T follicular helper cell (primary cell): ENCODE measurements around the gene CCNY.
A peak's percentile ranks its signal among the peaks of the same experiment; 100 is the strongest.

ENCODE experiments used
- DNase-seq: peaks from one replicate; pipeline ENCODE4 v3.0.0-alpha.2; 2020; ENCODE audit warnings: low read depth

The CCNY gene

GRCh38 chr10:35555962-35556930 lies 219.9 kb downstream of the CCNY start:
- DNase-seq = no peak

DNA sequence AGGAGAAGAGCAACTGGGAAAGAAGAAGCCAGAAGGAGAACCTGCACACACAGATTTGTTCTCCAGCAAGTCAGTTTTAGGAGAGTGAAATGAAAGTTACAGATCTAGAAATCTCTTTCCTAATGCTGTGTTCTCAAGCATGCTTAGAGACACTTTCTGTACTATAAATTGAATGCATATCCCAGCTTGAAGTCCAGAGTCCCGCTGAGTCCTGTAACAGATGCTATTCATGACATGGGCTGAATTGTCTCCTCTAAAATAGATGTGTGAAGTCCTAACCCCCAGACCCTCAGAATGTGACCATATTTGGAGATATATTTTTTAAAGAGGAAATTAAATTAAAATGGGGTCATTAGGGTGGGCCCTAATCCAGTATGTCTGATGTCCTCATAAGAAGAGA lies 222.0 kb downstream of the CCNY start:
- DNase-seq = no peak

GRCh38 chr10:35559416-35559815 lies 223.1 kb downstream of the CCNY start:
- no peak for DNase-seq

DNA sequence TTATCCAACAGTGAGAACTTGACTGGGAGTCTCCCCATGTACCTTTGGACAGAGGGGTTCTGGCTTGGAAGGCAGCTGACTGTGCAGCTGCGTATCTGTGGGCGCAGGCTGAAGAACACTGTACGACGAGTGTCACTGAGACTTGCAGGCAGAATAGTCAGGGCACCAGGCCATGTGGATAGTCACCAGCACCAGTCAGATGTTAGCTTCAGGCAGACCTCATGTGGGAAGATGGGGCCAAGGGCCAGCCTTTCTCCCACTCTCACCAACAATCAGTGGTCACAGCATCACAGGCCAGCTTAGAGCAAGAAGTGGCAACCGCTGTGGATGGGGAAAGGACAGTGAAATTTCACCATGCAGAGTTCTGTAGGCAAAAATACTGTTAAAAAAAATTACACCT lies 225.4 kb downstream of the CCNY start:
- DNase-seq = no peak

- no peak for DNase-seq
These were observed 226.1 kb downstream of the CCNY start for GRCh38 chr10:35562427-35562826.

DNA sequence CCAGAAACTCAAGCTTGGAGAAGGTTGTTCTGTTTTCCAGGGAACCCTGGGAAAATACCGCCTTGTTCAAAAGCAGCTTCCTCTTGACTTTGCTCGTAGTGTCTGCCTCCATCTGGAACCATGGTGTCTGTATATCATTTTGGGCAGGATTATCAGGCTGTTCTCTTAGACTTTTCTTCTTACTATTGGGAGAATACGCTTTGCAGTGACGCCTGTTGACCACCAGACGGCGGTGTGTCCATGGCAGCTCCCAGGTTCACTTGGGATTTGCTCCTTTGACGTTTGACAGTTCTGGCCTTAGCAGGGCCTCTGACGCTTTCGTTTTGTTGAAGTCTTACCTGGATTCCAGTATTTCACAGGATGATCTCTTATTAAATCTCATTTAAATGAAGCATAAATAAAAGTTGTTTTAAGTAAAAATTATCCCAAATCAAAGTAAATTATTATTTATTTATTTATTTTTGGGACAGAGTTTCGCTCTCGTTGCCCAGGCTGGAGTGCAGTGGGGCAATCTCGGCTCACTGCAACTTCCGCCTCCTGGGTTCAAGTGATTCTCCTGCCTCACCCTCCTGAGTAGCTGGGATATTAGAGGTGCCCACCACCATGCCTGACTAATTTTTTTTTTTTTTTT lies 227.1 kb downstream of the CCNY start:
- DNase-seq = peak; percentile 14

DNA sequence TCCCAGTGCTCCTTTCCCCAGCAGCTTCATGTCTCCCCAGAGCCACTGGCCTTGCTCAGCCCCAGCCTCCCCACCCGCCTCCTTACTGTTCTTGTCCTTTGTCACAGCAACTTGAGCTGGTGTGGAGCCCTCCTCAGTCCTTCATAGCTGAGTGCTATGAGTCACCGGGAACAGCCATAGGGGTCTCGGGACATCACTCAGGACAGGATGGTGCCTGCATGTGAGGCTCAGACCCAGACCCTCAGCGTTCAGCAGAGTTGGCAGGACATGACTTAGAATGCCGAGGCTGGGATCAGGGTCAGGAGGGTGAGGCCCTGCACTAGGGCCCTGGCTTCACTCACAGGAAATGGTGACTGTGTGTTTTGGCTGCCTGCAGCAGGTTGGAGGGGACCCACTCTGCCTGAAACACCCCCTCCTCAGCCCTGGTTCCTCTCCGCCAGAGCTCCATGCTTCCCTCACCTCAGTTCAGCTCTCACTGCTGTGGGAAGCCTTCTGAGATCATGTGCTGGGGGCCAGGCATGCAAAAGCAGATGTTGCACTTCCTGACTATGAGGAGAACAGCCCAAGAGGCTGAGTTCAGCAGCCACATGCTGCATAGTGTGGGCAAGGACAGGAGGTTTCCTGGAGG lies 228.1 kb downstream of the CCNY start:
- no peak for DNase-seq

DNA sequence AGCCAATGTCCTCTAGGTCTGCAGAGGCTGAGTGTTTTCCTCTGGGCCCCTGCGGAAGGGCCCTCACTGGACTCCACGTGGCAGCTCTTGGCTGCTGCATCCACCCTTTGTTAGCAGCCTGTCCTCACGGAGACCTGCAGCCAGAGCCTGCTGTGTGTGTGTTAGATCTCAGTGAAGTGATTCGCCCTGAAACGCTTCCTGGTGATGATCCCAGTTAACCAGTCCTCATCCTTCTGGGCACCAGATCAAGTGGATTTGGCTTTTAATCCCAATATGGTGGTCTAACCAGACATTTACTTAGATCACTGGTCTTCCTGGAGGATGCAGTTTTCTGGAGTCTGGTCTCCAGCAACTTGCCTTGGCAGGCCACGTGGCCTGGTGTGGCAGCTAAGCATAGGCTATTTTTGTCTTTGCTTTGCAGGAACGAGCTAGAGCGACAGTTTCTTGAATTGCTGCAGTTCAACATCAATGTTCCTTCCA lies 229.3 kb downstream of the CCNY start:
- DNase-seq = no peak

GRCh38 chr10:35567951-35568350 lies 231.6 kb downstream of the CCNY start:
- no peak for DNase-seq

DNA sequence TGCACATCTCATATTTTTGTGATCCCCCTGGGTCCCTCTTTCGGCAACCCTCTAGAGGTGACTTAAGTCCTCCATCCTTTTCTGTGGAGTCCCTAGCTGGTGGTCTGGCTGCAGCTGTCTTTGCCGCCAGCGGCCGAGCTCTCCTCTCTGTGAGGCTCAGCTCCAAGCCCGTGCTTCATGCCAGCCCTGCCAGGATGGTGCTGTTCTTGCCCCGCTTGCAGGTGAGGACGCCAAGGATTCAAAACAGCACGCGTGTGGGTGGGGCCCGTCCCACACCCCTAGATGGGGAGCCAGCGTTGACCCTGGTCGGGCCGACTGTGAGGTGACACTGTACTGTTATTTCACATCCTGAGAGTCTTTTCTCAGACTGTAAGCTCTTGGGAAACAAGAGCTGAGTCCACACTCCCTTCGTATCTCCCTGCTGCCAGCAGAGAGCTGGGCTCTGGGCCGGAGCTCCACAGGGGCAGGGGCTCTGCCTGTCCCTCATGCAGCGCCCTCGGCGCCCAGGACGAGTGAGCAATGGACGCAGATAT lies 232.2 kb downstream of the CCNY start:
- DNase-seq = no peak

GRCh38 chr10:35569111-35569707 lies 232.9 kb downstream of the CCNY start:
- DNase-seq = no peak

DNA sequence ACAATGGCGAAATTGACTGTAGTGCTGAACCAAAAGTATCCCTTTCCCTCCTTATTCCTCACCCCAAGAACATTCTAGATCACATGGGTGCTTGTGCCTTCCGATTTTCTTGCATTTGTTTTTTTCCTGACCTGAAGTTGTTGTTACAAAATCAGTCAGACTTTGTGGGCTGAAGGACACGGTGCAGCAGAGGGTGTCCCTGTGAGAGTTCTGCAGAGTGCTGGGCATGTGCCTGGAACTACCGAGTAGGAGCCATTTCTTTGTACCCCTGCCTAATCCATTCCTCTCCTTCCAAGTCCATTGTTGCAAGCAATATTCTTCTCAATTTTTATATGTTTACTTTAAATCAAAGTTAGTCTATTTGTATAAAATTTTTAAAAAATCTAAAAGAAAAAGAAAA lies 233.5 kb downstream of the CCNY start:
- DNase-seq = no peak

DNA sequence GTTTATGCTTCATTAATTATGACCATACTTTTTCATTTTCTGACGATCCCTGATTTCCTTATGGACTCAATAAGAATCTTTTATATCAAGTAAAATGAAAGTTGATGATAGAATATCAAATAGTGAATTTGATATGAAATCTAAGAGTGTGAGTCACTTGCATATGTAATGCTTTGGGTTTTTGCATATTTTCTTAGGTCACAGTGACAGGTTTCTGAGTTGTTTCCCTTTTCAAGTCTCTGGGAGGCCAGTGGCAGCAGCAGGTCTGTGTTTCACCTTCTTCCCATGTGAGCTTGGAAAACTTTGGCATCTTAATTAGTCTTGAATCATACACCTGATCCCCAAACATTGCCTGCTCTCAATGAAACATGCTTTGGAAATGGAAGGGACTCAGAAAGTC lies 234.1 kb downstream of the CCNY start:
- no peak for DNase-seq

- no peak for DNase-seq
These were observed 236.3 kb downstream of the CCNY start for GRCh38 chr10:35572583-35572982.

DNA sequence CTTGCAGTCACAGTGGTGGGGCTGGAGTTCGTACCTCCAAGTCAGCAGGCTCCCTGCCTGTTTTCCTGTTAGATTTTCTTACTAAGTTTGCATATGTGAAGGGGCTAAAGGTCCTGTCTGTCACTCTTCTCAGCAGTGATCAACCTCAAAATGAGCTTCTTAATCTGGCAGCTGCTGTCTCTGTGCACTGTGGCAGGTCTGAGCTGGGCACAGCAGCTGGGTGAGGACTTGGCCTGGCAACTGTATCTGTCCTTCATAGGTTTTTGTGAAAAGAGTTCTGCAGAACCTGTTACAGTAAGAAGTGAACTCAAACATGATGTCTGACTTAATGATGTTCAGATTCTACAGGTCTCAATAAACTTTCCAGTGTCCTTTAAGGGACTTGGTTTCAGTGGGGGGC lies 237.5 kb downstream of the CCNY start:
- DNase-seq = no peak

GRCh38 chr10:35574924-35575352 lies 238.6 kb downstream of the CCNY start:
- no peak for DNase-seq

- no peak for DNase-seq
These were observed 239.3 kb downstream of the CCNY start for GRCh38 chr10:35575640-35576039.

DNA sequence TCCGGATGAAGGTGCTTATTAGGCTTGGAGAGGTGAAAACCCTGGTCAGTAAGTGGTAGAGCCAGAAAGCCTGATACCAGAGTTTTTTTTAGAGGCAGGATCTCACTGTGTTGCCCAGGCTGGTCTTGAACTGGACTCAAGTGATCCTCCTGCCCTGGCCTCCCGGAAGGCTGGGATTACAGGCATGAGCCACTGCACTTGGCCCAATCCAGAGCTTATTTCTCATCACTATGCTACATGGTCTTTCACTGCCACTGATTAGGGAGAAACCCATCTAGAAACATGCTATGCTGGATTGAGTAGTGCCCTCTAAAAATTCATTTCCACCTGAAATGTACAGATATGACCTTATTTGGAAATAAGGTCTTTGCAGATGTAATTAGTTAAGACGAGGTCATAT lies 240.4 kb downstream of the CCNY start:
- DNase-seq = no peak

DNA sequence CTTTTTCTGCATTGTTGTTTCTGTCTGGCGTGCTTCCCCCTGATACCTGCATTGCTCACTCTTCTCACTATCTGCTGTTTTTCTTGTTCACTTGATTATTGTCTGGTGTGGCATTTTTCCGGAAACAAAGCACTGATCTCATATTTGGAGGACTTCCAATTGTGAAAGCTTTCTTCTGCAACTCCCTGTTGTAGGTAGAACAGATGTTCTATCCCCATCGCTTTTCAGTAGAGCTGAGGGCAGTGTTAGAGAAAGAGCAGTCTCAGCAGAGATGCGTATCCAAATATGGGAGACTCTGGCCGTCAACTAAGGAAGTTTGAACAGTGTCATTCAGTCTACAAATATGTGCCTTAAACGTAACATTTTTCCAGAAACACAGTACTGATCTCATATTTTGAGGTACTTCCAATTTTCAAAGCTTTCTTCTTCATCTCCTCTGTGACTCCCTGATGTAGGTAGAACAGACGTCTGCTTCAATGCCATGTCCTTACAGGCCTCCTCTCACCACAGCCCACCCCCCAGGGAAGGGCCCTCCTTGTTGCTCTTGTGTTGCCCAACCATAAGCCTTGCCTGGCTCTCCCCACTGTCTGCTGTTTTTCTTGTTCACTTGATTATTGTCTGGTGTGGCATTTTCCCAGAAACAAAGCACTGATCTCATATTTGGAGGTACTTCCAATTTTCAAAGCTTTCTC lies 241.8 kb downstream of the CCNY start:
- no peak for DNase-seq

- DNase-seq = no peak
These were observed 242.3 kb downstream of the CCNY start for GRCh38 chr10:35578618-35578956.

GRCh38 chr10:35579116-35579515 lies 242.8 kb downstream of the CCNY start:
- DNase-seq = no peak
